SK-N-SH treated with all-trans-retinoic acid at 6 μM for 48 hours (cell line): ENCODE results near the gene AATF.

Experiments
- ATAC-seq: fragments of 200-7000 bp; cut with Tn5 transposase; 3 replicates; pipeline ENCODE4 v1.9.1; 2020; ENCODE audit warnings: mild to moderate bottlenecking, moderate library complexity
- ARNTL ChIP-seq: fragments of 450-650 bp; formaldehyde crosslinking; IDR thresholded peaks from 2 replicates; pipeline ENCODE4 v1.5.0; 2020; ENCODE audit warnings: low read depth, mild to moderate bottlenecking, moderate library complexity, borderline replicate concordance
- BACH2 ChIP-seq: fragments of 250-450 bp; sonication (Bioruptor Pico); IDR thresholded peaks from 2 replicates; pipeline ENCODE4 v1.9.0; 2021; ENCODE audit warnings: mild to moderate bottlenecking, borderline replicate concordance
- CREB5 ChIP-seq: fragments of 250-450 bp; sonication (Bioruptor Pico); IDR thresholded peaks from 2 replicates; pipeline ENCODE4 v1.5.1; 2020; ENCODE audit warnings: low read depth, mild to moderate bottlenecking, moderate library complexity
- CSDC2 ChIP-seq: fragments of 250-450 bp; sonication (Bioruptor Pico); IDR thresholded peaks from 2 replicates; pipeline ENCODE4 v1.5.0; 2020; ENCODE audit warnings: mild to moderate bottlenecking, moderate library complexity
- CSRNP3 ChIP-seq: fragments of 250-450 bp; sonication (Bioruptor Pico); IDR thresholded peaks from 2 replicates; pipeline ENCODE4 v1.5.1; 2021; ENCODE audit warnings: mild to moderate bottlenecking, moderate library complexity
- ESRRG ChIP-seq: fragments of 250-450 bp; sonication (Bioruptor Pico); IDR thresholded peaks from 2 replicates; pipeline ENCODE4 v1.6.1; 2021; ENCODE audit warnings: mild to moderate bottlenecking
- GLIS3 ChIP-seq: fragments of 250-450 bp; sonication (Bioruptor Pico); IDR thresholded peaks from 2 replicates; pipeline ENCODE4 v1.5.0; 2020; ENCODE audit warnings: mild to moderate bottlenecking, moderate library complexity
- ISL1 ChIP-seq: fragments of 250-450 bp; sonication (Bioruptor Pico); IDR thresholded peaks from 2 replicates; pipeline ENCODE4 v2.1.2; 2022; ENCODE audit warnings: mild to moderate bottlenecking, moderate library complexity
- OSR1 ChIP-seq: fragments of 250-450 bp; sonication (Bioruptor Pico); IDR thresholded peaks from 2 replicates; pipeline ENCODE4 v1.8.0; 2022; ENCODE audit warnings: moderate library complexity, mild to moderate bottlenecking, inconsistent platforms
- POU6F1 ChIP-seq: fragments of 250-450 bp; sonication (Bioruptor Pico); IDR thresholded peaks from 2 replicates; pipeline ENCODE4 v1.8.0; 2021; ENCODE audit warnings: low read depth, mild to moderate bottlenecking, moderate library complexity, borderline replicate concordance
- PPARA ChIP-seq: fragments of 250-450 bp; sonication (Bioruptor Pico); IDR thresholded peaks from 2 replicates; pipeline ENCODE4 v1.5.0; 2020; ENCODE audit warnings: mild to moderate bottlenecking, borderline replicate concordance
- RARB ChIP-seq: fragments of 250-450 bp; sonication (Bioruptor Pico); IDR thresholded peaks from 2 replicates; pipeline ENCODE4 v1.8.0; 2021; ENCODE audit warnings: mild to moderate bottlenecking, moderate library complexity
- SNAI2 ChIP-seq: fragments of 250-450 bp; sonication (Bioruptor Pico); IDR thresholded peaks from 2 replicates; pipeline ENCODE4 v1.5.0; 2020; ENCODE audit warnings: mild to moderate bottlenecking, moderate library complexity
- TCF4 ChIP-seq: fragments of 250-450 bp; sonication (Bioruptor Pico); IDR thresholded peaks from 2 replicates; pipeline ENCODE4 v1.8.0; 2021; ENCODE audit warnings: mild to moderate bottlenecking, moderate library complexity, borderline replicate concordance
- TOX ChIP-seq: fragments of 250-450 bp; sonication (Bioruptor Pico); IDR thresholded peaks from 2 replicates; pipeline ENCODE4 v1.8.0; 2021; ENCODE audit warnings: mild to moderate bottlenecking, moderate library complexity, borderline replicate concordance
- ZC3H10 ChIP-seq: fragments of 250-450 bp; sonication (Bioruptor Pico); IDR thresholded peaks from 2 replicates; pipeline ENCODE4 v1.5.1; 2021; ENCODE audit warnings: mild to moderate bottlenecking, moderate library complexity
- ZFP3 ChIP-seq: fragments of 250-450 bp; sonication (Bioruptor Pico); IDR thresholded peaks from 2 replicates; pipeline ENCODE4 v1.5.0; 2020; ENCODE audit warnings: mild to moderate bottlenecking, moderate library complexity
- ZNF70 ChIP-seq: fragments of 450-650 bp; formaldehyde crosslinking; IDR thresholded peaks from 2 replicates; pipeline ENCODE4 v1.5.0; 2020; ENCODE audit warnings: mild to moderate bottlenecking, moderate library complexity
- TF ChIP-seq, protein P1 (sequence below): fragments of 250-450 bp; sonication (Bioruptor Pico); IDR thresholded peaks from 2 replicates; pipeline ENCODE4 v1.5.0; 2020; ENCODE audit warnings: mild to moderate bottlenecking, moderate library complexity
- TF ChIP-seq, protein P2 (sequence below): fragments of 250-450 bp; sonication (Bioruptor Pico); IDR thresholded peaks from 2 replicates; pipeline ENCODE4 v1.8.0; 2020; ENCODE audit warnings: mild to moderate bottlenecking, moderate library complexity, borderline replicate concordance

Gene AATF

GRCh38 chr17:37047631-37048104, 98.9 kb downstream of the AATF start:
- ATAC-seq = peak; percentile 89
- TF ChIP-seq GLIS3 (no peak), ARNTL (no peak), PPARA (CRISPR knock-in tag) (no peak), SNAI2 (no peak), POU6F1 (CRISPR knock-in tag) (no peak), CSDC2 (CRISPR knock-in tag) (no peak), BACH2 (no peak), CSRNP3 (no peak), ZC3H10 (CRISPR knock-in tag) (no peak), ZFP3 (CRISPR knock-in tag) (no peak)
- TF ChIP-seq, protein P1, sequence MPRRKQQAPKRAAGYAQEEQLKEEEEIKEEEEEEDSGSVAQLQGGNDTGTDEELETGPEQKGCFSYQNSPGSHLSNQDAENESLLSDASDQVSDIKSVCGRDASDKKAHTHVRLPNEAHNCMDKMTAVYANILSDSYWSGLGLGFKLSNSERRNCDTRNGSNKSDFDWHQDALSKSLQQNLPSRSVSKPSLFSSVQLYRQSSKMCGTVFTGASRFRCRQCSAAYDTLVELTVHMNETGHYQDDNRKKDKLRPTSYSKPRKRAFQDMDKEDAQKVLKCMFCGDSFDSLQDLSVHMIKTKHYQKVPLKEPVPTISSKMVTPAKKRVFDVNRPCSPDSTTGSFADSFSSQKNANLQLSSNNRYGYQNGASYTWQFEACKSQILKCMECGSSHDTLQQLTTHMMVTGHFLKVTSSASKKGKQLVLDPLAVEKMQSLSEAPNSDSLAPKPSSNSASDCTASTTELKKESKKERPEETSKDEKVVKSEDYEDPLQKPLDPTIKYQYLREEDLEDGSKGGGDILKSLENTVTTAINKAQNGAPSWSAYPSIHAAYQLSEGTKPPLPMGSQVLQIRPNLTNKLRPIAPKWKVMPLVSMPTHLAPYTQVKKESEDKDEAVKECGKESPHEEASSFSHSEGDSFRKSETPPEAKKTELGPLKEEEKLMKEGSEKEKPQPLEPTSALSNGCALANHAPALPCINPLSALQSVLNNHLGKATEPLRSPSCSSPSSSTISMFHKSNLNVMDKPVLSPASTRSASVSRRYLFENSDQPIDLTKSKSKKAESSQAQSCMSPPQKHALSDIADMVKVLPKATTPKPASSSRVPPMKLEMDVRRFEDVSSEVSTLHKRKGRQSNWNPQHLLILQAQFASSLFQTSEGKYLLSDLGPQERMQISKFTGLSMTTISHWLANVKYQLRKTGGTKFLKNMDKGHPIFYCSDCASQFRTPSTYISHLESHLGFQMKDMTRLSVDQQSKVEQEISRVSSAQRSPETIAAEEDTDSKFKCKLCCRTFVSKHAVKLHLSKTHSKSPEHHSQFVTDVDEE = no peak

DNA sequence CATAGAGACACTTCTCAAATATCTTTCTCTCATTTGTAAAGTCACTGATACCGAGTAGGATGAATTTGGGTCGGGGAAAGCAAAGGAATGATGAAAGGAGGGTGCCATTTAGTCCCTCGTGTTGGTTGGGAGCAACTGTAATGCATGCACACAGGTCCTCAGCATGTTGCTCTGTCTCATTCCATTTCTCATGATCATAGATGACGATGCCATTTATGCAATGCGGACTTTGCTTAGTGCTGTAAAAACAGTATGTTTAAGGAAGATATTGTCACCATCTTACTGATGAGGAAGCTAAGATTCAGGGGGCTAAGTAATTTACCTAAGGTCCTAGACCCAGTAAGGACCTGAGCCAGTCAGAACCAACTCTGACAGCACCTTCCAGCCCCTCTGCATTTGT, 100.1 kb downstream of the AATF start:
- TF ChIP-seq, protein P2, sequence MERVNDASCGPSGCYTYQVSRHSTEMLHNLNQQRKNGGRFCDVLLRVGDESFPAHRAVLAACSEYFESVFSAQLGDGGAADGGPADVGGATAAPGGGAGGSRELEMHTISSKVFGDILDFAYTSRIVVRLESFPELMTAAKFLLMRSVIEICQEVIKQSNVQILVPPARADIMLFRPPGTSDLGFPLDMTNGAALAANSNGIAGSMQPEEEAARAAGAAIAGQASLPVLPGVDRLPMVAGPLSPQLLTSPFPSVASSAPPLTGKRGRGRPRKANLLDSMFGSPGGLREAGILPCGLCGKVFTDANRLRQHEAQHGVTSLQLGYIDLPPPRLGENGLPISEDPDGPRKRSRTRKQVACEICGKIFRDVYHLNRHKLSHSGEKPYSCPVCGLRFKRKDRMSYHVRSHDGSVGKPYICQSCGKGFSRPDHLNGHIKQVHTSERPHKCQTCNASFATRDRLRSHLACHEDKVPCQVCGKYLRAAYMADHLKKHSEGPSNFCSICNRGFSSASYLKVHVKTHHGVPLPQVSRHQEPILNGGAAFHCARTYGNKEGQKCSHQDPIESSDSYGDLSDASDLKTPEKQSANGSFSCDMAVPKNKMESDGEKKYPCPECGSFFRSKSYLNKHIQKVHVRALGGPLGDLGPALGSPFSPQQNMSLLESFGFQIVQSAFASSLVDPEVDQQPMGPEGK = no peak
- TF ChIP-seq CREB5 (no peak), TOX (CRISPR knock-in tag) (no peak), TCF4 (CRISPR knock-in tag) (no peak), ISL1 (CRISPR knock-in tag) (no peak), GLIS3 (no peak)
- TF ChIP-seq, all 23 proteins: peak for 0
- ATAC-seq = no peak

- TF ChIP-seq POU6F1 (CRISPR knock-in tag) = no peak
- TF ChIP-seq OSR1 = no peak
- TF ChIP-seq ISL1 (CRISPR knock-in tag) = no peak
- no peak for TF ChIP-seq ZC3H10 (CRISPR knock-in tag)
- no peak for TF ChIP-seq CSDC2 (CRISPR knock-in tag)
- no peak for TF ChIP-seq RARB (CRISPR knock-in tag)
- TF ChIP-seq SNAI2 = no peak
- no peak for TF ChIP-seq ZNF70 (CRISPR knock-in tag)
- TF ChIP-seq ESRRG (CRISPR knock-in tag) = no peak
- TF ChIP-seq, protein P2 = no peak
- TF ChIP-seq GLIS3 = no peak
- no peak for TF ChIP-seq TCF4 (CRISPR knock-in tag)
- ATAC-seq = peak; percentile 21; the same call in 1 of the 3 replicates
Observed at GRCh38 chr17:37050920-37051319, 102.2 kb downstream of the AATF start.
